Measurements from ENCODE around the gene STK33.

STK33 gene

GRCh38 chr11:8442301-8442700 lies 151.7 kb downstream of the STK33 start:
- DNase-seq: no peak

GRCh38 chr11:8440649-8441048 lies 153.4 kb downstream of the STK33 start:
- no peak for DNase-seq

- no peak for DNase-seq
Measured at GRCh38 chr11:8429483-8429882, 164.5 kb downstream of the STK33 start.

GRCh38 chr11:8426076-8426475 lies 168.0 kb downstream of the STK33 start:
- DNase-seq: peak in 7 of 56 donors; percentile 1 to 16 (median 6)

- no peak for DNase-seq
Measured at GRCh38 chr11:8415195-8415594, 178.8 kb downstream of the STK33 start.

- DNase-seq: no peak
Measured at GRCh38 chr11:8408151-8408941, 185.7 kb downstream of the STK33 start.

GRCh38 chr11:8403310-8403709 lies 190.7 kb downstream of the STK33 start:
- DNase-seq: no peak

- no peak for DNase-seq
Measured at GRCh38 chr11:8392886-8393285, 201.1 kb downstream of the STK33 start.

GRCh38 chr11:8392166-8392565 lies 201.9 kb downstream of the STK33 start:
- DNase-seq: no peak

GRCh38 chr11:8390851-8391612 lies 203.0 kb downstream of the STK33 start:
- no peak for DNase-seq

GRCh38 chr11:8389029-8389996 lies 204.7 kb downstream of the STK33 start:
- peak in 27 of 56 donors; percentile 12 to 62 (median 30) for DNase-seq

GRCh38 chr11:8387693-8388092 lies 206.3 kb downstream of the STK33 start:
- DNase-seq: no peak

- DNase-seq: no peak
Measured at GRCh38 chr11:8387141-8387540, 206.9 kb downstream of the STK33 start.

GRCh38 chr11:8386134-8386864 lies 207.7 kb downstream of the STK33 start:
- DNase-seq: no peak

- peak in 1 of 56 donors; percentile 14 for DNase-seq
Measured at GRCh38 chr11:8384199-8384821, 209.7 kb downstream of the STK33 start.

GRCh38 chr11:8383627-8384026 lies 210.4 kb downstream of the STK33 start:
- no peak for DNase-seq

- no peak for DNase-seq
Measured at GRCh38 chr11:8383227-8383626, 210.8 kb downstream of the STK33 start.

- no peak for DNase-seq
Measured at GRCh38 chr11:8382436-8383053, 211.5 kb downstream of the STK33 start.

- DNase-seq: no peak
Measured at GRCh38 chr11:8381871-8382396, 212.1 kb downstream of the STK33 start.

- no peak for DNase-seq
Measured at GRCh38 chr11:8381343-8381742, 212.7 kb downstream of the STK33 start.

Data from nucleus accumbens (tissue), 56 donors.